Posterior cingulate gyrus (tissue), 11 donors: ENCODE data around the gene CA14.
"Not testable (repeated sequence)": the region's sequence is repeated elsewhere in the genome, so short reads cannot be mapped to it uniquely, and the experiment has no call there.

Experiments
- DNase-seq, 10 donors: peaks; one replicate each; pipeline versions ENCODE4 v3.0.0 to v3.0.0-alpha.2; 2020 to 2021; ENCODE audit warnings: mixed read lengths in 3 of 10
- intact Hi-C: fragments of 100-400 bp; cut with DNase I; formaldehyde crosslinking; loops from one replicate; pipeline ENCODE4 v1.15.1; 2023

Gene CA14

DNA sequence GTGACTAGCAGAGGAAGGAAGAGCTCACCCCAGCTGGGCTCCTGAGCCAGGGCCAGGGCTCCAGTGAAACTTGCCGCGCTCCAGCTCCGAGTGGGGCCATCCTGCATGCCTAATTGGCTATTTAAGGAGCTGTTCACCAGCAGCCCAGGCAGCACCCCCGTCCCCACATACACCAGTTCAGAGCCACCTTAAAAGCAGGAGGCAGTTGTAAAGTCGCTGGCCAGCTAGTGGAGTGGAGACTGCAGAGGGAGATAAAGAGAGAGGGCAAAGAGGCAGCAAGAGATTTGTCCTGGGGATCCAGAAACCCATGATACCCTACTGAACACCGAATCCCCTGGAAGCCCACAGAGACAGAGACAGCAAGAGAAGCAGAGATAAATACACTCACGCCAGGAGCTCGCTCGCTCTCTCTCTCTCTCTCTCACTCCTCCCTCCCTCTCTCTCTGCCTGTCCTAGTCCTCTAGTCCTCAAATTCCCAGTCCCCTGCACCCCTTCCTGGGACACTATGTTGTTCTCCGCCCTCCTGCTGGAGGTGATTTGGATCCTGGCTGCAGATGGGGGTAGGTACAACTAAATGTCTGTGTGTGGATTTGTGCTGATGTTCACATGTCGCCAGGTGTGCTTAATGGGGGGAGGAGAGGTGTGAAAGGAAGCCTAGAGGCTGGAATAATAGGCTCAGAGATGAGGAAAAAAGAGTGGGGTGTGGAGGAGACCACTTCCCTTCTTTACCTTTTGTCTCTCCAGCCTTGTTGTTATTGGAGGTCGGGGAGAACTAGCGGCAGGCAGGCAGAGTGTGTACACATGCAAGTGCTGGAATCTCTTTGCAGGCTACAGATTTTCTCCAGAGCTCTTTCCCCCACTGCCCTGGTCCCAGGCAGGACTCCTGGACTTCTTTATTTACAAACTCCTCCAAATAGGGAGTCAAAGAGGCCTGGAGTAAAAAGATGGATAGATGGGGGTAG, at the start of gene CA14:
CA14 (plus strand) TSS at position 151 of the 962 bp plus-strand sequence; CDS start at position 506, 355 bp downstream.
- intact Hi-C loops: loop anchor here (1.0 kb wide), 1 partner anchor 23 kb away; no protein-coding TSS in a partner anchor
- peak in 9 of 10 donors; percentile 37 to 94 (median 58) for DNase-seq

DNA sequence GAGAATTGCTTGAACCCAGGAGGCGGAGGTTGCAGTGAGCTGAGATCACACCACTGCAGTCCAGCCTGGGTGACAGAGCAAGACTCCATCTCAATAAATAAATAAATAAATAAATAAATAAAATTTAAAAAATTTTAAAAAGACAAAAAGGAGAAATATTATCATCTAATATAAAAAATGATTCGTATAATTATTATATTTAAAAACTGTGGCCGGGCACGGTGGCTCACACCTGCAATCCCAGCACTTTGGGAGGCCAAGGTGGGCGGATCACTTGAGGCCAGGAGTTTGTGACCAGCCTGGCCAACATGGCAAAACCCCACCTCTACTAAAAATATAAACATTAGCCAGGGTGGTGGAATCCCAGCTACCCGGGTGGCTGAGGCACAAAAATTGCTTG, 49.1 kb upstream of the CA14 start:
- DNase-seq, intact Hi-C loops: not testable (repeated sequence)

- intact Hi-C loops: no loop called here
- DNase-seq: no peak
Observed at GRCh38 chr1:150210091-150210490, 47.5 kb upstream of the CA14 start.

- DNase-seq: no peak
- intact Hi-C loops: no loop called here
Observed at GRCh38 chr1:150210706-150211105, 46.9 kb upstream of the CA14 start.

DNA sequence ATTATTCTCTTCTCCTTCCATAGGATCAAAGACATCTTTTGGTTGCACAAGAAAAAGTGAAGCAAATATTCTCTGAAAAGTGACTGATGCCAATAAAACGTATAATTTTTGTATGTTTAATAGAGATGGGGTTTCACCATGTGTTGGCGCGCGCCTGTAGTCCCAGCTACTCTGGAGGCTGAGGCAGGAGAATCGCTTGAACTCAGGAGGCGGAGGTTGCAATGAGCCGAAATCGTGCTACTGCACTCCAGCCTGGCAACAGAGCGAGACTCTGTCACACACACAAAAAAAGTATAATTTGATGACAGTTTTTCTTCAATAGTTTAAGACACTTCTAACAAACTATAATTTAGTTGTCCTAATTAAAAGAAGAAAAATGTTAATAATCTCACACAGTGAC, 45.5 kb upstream of the CA14 start:
- intact Hi-C loops: no loop called here
- peak in 1 of 10 donors; percentile 58 for DNase-seq

GRCh38 chr1:150213170-150214098, 44.1 kb upstream of the CA14 start:
- intact Hi-C loops: loop anchor here (2.0 kb wide), 1 partner anchor 21 kb away; no protein-coding TSS in a partner anchor
- peak; percentile 92 to 99 (median 94) for DNase-seq

GRCh38 chr1:150214099-150214756, 43.3 kb upstream of the CA14 start:
- peak in 1 of 10 donors; percentile 65 for DNase-seq
- intact Hi-C loops: loop anchor here (2.0 kb wide), 1 partner anchor 21 kb away; no protein-coding TSS in a partner anchor

- not testable (repeated sequence) for DNase-seq
- intact Hi-C loops: loop anchor here (2.0 kb wide), 1 partner anchor 19 kb away; no protein-coding TSS in a partner anchor
Observed at GRCh38 chr1:150215855-150216254, 41.7 kb upstream of the CA14 start.

GRCh38 chr1:150221552-150221951, 36.0 kb upstream of the CA14 start:
- intact Hi-C loops: no loop called here
- DNase-seq: no peak

DNA sequence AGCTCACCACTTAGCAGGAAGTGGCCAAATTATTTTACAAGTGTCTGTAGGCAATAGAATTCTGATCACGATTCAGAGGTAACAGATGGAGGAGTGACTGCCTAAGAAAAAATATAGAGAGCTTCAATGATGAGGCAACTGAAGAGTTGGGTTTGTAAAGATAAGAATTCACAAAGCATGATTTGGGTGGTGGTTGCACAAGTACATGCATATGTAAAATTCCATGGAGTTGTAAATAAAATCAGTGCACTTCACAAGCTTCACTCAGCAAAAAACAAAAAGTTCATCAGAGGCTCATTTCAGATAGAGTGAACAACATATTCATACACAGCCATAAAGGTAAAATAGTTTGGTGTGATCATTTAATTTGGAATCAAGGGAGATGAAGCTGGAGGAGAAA, 32.6 kb upstream of the CA14 start:
- intact Hi-C loops: no loop called here
- no peak for DNase-seq

GRCh38 chr1:150225546-150225945, 32.0 kb upstream of the CA14 start:
- intact Hi-C loops: no loop called here
- no peak for DNase-seq

DNA sequence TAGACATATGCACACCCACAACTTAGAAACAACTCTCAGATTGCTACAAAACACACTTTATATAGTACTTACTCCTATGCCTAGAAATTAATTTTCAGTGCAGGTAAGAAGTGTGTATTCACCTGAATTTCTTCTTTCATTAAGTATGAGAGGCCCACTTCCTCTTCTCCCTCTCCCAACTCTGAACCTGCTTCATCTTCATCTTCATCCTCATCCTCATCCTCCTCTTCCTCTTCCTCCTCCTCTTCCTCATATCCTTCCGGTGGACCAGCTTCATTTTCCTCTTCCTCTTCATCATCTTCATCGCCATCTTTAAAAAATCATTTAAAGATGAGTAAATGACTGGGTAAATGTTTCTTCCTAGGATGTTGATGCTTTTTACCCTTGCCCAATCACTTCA, 31.1 kb upstream of the CA14 start:
- no peak for DNase-seq
- intact Hi-C loops: no loop called here

DNA sequence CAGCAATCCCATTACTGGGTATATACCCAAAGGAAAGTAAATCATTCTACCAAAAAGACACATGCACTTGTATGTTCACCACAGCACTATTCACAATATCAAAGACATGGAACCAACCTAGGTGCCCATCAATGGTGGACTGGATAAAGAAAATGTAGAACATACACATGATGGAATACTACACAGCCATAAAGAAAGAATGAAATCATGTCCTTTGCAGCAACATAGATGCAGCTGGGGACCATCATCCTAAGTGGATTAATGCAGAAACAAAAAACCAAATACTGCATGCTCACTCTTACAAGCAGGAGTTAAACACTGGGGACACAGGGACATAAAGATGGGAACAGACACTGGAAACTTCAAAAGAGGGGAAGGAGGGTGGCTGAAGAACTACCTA, 30.3 kb upstream of the CA14 start:
- intact Hi-C loops: no loop called here

GRCh38 chr1:150228246-150228645, 29.3 kb upstream of the CA14 start:
- DNase-seq, intact Hi-C loops: not testable (repeated sequence)

More for the DNA sequence above, 30.3 kb upstream of the CA14 start:
- no peak for DNase-seq

GRCh38 chr1:150232921-150233320, 24.7 kb upstream of the CA14 start:
- intact Hi-C loops: loop anchor here (10.0 kb wide), 1 partner anchor 52 kb away; the partner anchor contains the start of gene CIART
- peak in 1 of 10 donors; percentile 53 for DNase-seq

DNA sequence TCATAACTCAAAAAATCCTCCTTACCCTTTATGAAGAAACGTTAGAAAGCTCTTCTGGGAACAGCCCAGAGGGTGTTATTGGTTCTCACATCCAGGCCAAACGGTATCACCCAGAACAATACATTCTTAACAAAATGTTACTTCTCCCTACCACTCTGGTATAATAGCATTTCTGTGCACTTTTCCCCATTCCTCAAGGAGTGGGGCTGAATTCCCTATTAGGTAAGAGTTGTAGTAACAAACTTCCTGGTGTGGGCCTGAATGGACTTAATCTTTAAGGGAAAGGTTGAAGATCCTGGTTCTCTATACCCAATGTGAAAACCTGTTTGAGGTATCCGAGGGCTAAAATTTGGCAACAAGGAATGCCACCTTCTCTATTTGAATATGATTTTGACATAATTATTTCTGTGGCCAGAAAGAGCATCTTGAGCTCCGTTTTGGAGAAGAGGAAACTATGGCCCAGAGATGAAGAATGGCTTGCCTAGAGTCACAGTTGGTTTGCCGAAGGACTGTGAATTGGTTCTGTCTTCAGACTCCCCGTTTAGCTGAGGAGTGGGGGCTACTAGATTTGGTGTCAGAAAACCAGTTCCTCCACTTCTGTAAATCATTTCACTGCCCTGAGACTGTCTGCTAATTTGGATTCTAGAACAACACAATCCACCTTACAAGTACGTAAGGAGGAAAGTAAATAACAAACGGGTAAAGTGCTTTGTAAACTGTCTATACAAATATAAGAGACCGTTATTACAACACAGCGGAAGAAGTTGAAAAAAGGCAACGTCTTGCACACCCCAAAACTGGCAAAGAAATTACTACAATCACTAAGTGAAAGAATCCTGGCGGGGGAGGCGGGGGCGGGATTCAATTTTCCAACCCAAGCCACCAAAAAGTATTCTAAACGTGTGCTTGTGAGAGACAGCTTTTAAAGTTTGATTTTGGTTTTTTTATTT, 23.9 kb upstream of the CA14 start:
- DNase-seq: no peak
- intact Hi-C loops: loop anchor here (2.0 to 10.0 kb wide), 2 partner anchors 19 to 51 kb away; partner anchors contain the start of gene CIART

DNA sequence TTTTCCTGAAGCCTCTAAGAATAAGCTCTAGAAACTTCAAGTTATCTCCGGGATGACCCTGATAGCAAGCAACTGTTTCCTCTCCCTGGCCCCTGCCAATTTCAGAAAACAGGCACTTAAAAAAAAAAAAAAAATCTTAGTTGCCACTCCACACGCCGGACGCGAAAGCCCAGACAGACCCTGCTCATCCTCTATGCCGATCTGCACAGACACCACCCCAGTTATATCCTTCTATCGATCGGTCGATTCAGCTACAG, 23.3 kb upstream of the CA14 start:
- intact Hi-C loops: loop anchor here (2.0 to 10.0 kb wide), 2 partner anchors 19 to 51 kb away; partner anchors contain the start of gene CIART
- no peak for DNase-seq

DNA sequence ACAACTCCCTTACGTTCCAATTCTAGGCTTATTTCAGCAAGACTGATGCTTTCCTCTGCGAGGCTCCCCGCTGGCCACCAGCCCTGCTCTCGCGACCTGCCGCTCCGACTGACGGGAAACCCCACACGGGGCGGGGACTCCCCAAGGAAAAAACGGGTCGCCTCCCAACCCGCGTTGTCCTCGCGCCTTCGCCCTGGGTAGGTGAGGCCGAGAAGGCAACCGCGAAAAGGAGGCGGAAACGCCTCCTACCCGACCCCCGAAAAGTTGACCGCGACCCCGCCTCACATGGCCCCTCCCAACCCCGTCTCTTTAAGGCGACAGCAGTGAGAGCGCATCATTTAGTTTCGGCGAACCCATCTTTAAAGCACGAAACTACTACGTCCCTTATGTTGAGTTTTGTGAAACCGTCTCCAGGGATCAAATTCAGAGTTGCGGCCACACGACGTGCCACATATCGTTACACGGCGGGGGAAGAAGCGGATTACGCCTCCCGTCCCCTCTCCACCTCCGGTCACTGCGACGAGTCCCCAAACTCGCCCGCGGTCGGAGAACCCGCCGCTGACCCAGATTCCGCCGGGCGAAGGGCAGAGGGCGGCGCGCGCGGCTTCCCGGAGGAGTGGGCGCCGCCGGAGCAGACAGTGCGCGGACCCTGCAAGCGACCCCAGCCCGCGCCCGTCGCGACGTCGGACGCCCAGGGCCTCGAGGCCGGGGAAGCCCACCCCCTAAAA, 22.8 kb upstream of the CA14 start:
- peak; percentile 49 to 94 (median 69) for DNase-seq
- intact Hi-C loops: loop anchor here (2.0 to 10.0 kb wide), 2 partner anchors 20 to 50 kb away; partner anchors contain the start of gene CIART
